Activated T-cell treated with anti-CD3 and anti-CD28 coated beads for 48 hours (primary cell): ENCODE measurements around the gene DHODH.
A peak's percentile ranks its signal among the peaks of the same experiment; 100 is the strongest.
"Not testable (repeated sequence)": the region's sequence is repeated elsewhere in the genome, so short reads cannot be mapped to it uniquely, and the experiment has no call there.

ENCODE experiments used
- DNase-seq: peaks from one replicate; pipeline ENCODE4 v3.0.0-alpha.2; 2020; ENCODE audit warnings: low read depth

The DHODH gene

GRCh38 chr16:72008424-72009216, at the start of gene DHODH:
TSS of gene DHODH (plus strand) at chr16:72008744. CDS start at chr16:72008765, 21 bp downstream.
- DNase-seq = peak; percentile 98

- DNase-seq = peak; percentile 72
Observed at GRCh38 chr16:71961066-71962039, 47.2 kb upstream of the DHODH start.

GRCh38 chr16:71963125-71963875, 45.2 kb upstream of the DHODH start:
- no peak for DNase-seq

- no peak for DNase-seq
Observed at GRCh38 chr16:71965223-71965622, 43.3 kb upstream of the DHODH start.

- DNase-seq = no peak
Observed at GRCh38 chr16:71966932-71967331, 41.6 kb upstream of the DHODH start.

DNA sequence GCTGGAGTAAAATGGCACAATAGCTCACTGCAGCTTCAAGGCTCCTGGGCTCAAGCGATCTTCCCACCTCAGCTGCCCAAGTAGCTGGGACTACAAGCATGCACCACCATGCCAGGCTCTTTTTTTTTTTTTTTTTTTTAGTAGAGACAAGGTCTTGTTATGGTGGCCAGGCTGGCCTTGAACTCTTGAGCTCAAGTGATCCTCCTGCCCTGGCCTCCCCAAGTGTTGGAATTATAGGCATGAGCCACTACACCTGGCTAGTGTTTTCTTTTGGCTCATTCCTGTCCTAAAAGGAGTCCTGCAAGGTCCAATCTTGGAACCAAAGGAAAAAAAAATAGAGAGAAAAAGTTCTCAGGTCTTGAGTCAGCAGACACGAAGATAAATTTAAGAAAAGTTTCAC, 39.2 kb upstream of the DHODH start:
- DNase-seq = no peak

- no peak for DNase-seq
Observed at GRCh38 chr16:71971571-71971970, 37.0 kb upstream of the DHODH start.

GRCh38 chr16:71972356-71972755, 36.2 kb upstream of the DHODH start:
- no peak for DNase-seq

DNA sequence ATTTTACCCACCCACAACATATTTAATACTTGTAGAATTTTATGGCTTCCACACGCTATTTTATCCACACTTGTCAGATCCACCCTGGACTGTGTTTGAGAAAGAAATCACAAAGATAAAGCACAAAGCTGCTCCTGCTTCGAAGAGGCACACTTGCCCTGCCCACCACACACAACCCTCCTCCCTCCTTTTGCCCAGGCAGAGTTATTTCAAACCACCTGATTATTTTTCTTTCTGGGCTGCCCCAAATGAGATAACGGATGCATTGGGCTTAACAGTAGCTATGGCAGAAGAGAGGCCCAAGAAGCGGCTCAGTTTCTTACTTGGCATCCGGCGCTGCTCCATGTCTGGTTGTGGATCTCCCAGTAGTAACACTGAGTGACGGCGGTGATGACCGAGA, 35.5 kb upstream of the DHODH start:
- DNase-seq = no peak

- no peak for DNase-seq
Observed at GRCh38 chr16:71974068-71974818, 34.3 kb upstream of the DHODH start.

- no peak for DNase-seq
Observed at GRCh38 chr16:71985262-71985974, 23.1 kb upstream of the DHODH start.

DNA sequence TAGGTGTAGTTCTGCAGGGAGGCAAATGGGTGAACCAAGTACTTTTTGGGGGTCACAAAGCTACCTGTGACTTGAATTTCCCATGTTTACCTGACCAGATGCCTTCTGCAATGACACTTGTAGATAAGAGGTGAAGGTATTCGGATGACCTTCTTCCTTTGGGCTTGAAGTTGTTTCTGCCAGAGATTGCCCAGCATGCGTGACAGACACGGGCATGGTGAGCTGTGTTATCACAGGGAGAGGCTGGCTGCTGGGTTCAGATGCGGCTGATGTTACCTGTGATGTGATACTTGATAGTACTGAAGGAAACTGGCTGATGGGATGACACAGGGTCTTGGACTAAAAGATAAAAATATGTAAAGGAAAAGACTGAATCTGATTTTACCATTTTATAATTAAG, 22.4 kb upstream of the DHODH start:
- no peak for DNase-seq

DNA sequence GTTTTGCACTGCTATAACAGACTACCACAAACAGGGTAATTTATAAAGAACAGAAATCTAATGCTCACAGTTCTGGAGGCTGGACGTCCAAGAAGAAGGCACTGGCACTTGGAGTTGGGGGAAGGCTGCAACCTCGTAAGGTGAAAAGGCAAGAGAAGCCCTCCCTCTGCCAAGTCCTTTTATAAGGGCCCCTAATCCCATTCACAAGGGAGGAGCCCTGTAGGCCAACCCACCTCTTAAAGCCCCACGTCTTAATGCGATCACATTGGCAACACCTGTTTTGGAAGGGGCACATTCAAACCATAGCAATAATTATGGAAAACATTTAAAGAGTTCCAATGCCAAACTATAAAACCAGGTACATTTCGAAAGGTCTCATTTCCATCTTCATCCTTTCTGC, 13.5 kb upstream of the DHODH start:
- no peak for DNase-seq

GRCh38 chr16:71997578-71997977, 11.0 kb upstream of the DHODH start:
- DNase-seq = not testable (repeated sequence)

DNA sequence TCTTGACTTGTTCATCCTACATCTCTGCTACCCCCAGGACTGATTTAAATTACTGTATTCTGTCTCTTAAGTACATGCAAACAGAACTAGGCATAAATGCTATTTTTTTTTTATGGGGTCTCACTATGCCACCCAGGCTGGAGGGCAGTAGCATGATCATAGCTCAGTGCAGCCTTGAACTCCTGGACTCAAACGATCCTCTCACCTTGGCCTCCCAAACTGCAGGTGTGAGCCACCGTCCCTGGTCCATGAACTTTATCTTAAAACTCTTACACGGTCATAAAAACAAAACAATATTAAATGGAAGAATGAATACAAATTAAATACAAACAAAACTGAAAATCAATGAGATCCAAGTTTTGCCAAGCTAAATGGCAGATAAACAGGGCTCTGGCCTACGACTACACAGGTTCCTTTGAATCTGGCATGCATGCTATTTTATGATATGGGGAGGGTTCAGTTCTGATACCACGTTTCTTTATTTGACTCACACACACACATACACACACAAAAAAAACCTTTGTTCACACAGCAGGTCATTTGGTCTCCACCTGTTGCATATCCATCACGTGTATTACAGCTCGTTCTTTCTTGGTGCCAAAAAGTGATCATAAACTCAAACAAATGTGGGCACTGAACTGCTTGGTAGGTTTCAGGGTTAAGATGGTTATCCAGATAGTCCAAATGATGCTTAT, 7.2 kb upstream of the DHODH start:
- DNase-seq = no peak

GRCh38 chr16:72002619-72003018, 5.9 kb upstream of the DHODH start:
- DNase-seq = no peak

- DNase-seq = not testable (repeated sequence)
Observed at GRCh38 chr16:72008065-72008423, 500 bp upstream of the DHODH start.

DNA sequence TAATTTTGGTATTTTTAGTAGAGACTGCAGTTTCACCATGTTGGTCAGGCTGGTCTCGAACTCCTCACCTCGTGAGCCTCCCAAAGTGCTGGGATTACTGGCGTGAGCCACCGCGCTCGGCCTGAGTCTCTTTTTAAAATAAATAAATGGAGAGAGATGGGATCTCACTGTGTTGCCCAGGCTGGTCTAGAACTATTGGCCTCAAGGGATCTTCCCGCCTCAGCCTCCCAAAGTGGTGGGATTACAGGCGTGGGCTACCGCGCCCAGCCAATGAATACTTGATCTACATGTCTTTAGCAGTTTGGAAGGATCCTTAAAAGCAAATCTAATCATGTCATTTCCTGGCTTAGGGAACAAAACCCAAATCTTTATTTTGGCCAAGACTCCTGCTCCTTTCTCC, 1.2 kb downstream of the DHODH start:
- DNase-seq = no peak

GRCh38 chr16:72012607-72013006, 4.1 kb downstream of the DHODH start:
- DNase-seq = no peak

DNA sequence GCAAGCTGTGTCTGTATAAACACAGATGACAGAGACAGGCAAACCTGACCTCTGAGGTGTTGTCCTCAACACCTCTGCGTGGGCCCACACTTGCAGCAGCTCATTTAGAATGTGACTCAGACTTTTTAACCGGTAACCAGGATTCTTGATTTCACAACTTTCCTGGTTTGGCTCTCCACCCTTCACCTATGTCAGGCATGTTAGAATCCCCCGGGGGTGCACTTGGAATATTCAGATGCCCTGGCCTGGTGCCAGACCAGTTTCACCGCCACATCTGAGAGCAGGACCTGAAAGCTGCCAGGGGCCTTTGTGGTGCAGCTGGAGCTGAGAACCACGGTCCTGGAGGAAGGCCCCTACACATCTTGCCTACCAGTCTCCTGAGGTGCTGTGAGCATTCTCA, 4.8 kb downstream of the DHODH start:
- DNase-seq = peak; percentile 9
